GM13977 (cell line): ENCODE measurements around the gene DOCK10.

Experiments
- DNase-seq: peaks from one replicate; pipeline ENCODE4 v3.0.0; 2012; ENCODE audit warnings: low spot score
- in situ Hi-C: fragments of 300-500 bp; cut with MboI; formaldehyde crosslinking; loops from one replicate; pipeline ENCODE4 v1.12.0; 2022; ENCODE audit warnings: low sequenced_read_pairs, low pct_unique_long_range_greater_than_20kb, mixed read lengths, inconsistent platforms; ENCODE audit not compliant: unreplicated experiment
- TF ChIP-seq, protein P1 (sequence below): IDR thresholded peaks from 2 replicates; pipeline ENCODE4 v1.5.1; 2012; ENCODE audit warnings: mild to moderate bottlenecking, control low read depth; ENCODE audit not compliant: insufficient read depth; ENCODE audit errors: extremely low read depth, missing control alignments

The DOCK10 gene

GRCh38 chr2:225020168-225020849 lies 22.0 kb downstream of the DOCK10 start:
- in situ Hi-C loops, result no loop called here
- no peak for DNase-seq
- TF ChIP-seq, protein P1, sequence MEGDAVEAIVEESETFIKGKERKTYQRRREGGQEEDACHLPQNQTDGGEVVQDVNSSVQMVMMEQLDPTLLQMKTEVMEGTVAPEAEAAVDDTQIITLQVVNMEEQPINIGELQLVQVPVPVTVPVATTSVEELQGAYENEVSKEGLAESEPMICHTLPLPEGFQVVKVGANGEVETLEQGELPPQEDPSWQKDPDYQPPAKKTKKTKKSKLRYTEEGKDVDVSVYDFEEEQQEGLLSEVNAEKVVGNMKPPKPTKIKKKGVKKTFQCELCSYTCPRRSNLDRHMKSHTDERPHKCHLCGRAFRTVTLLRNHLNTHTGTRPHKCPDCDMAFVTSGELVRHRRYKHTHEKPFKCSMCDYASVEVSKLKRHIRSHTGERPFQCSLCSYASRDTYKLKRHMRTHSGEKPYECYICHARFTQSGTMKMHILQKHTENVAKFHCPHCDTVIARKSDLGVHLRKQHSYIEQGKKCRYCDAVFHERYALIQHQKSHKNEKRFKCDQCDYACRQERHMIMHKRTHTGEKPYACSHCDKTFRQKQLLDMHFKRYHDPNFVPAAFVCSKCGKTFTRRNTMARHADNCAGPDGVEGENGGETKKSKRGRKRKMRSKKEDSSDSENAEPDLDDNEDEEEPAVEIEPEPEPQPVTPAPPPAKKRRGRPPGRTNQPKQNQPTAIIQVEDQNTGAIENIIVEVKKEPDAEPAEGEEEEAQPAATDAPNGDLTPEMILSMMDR, result no peak

DNA sequence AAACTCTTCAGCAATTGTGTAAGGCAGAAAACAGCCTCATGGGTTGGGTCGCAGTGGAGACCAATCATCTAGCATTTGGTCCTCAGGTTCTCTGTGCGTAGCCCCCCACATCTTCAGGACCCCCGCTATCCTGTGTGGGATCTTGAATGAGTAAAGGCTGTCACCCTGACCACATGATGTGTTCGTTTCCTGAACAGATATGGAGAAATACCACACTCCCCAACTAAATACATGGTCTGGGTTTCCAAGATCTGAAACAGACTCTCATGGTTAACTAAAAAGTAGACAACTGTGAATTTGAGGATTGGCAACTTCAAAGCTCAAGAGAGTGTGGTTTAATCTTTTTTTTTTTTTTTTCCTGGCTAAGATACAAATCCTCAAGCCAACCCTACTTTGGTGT lies 23.2 kb downstream of the DOCK10 start:
- in situ Hi-C loops, result no loop called here
- TF ChIP-seq, protein P1, result no peak
- DNase-seq, result no peak

DNA sequence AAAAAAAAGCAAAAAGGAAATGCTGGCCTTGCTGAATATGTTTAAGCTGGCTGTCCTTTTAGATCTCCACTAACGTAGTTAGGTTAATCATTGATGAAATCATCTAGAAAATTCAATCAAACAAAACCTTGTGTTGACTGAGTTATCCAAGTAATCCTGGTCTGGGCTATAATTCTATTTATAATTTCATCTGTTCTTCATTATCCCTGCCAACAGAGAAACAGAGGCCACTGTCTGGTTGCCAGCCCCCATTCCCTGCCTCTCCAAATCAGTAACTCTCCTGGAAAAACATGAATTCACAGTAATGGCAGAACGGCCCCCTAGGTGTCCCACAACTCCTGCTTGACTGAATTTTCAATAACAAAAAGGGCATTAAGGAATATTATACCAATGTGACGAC lies 24.6 kb downstream of the DOCK10 start:
- TF ChIP-seq, protein P1, result no peak
- DNase-seq, result no peak
- in situ Hi-C loops, result no loop called here

DNA sequence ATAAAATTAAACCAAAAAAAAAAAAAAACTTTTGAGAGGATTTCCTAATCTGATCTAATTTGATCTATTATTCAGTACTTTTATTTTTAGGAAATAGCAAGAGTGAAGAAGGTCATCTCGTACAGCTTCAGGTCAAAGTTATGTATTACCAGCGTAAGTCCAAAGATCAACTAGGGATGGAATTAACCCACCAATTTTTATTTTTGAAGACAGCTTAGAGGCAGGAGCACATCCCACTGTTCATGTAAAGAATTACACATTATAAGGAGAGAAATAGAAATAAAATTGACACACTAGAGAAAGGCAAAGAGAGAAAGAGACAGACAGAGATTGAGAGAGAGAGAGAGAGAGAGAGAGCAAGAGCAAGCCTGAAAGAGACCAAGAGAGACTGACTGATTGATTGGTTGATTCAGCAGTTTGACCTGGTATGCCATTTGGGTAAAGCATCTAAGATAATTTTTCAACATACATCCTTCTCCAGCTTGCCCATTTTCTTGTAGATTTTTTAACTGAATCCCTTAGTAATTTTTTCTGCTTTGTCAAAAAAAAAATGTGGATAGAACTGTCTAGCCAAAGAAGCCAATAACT lies 25.1 kb downstream of the DOCK10 start:
- in situ Hi-C loops, result no loop called here
- TF ChIP-seq, protein P1, result no peak
- DNase-seq, result no peak

- no peak for DNase-seq
- TF ChIP-seq, protein P1, result no peak
- in situ Hi-C loops, result no loop called here
Observed at GRCh38 chr2:225013425-225014365, 28.6 kb downstream of the DOCK10 start.

- TF ChIP-seq, protein P1, result no peak
- in situ Hi-C loops, result no loop called here
- DNase-seq, result no peak
Observed at GRCh38 chr2:225011585-225011984, 30.7 kb downstream of the DOCK10 start.
